ENCODE data around the gene CPXM1.

GRCh38 chr20:2816583-2817340, 16.3 kb upstream of the CPXM1 start:
- no peak for TF ChIP-seq CTCF (IDR thresholded peaks at IDR 0.05)
- no peak for TF ChIP-seq POLR2A (IDR thresholded peaks at IDR 0.05)
